Measurements from ENCODE around the gene LCORL.
"Not testable (repeated sequence)": the region's sequence is repeated elsewhere in the genome, so short reads cannot be mapped to it uniquely, and the experiment has no call there.

DNA sequence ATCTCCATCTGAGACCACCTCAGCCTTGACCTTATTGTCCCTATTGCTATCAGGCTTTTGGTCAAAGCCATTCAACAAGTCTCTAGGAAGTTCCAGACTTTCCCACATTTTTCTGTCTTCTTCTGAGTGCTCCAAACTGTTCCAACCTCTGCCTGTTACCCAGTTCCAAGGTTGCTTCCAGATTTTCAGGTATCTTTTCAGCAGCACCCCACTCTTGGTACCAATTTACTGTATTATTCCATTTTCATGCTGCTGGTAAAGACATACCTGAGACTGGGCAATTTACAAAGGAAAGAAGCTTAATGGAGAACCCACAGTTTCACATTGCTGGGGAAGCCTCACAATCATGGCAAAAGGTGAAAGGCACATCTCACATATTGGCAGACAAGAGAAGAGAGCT, 159.6 kb downstream of the LCORL start:
- TF ChIP-seq CTCF, POLR2A (IDR thresholded peaks at IDR 0.05): not testable (repeated sequence)
